Mammary epithelial cell (primary cell): ENCODE data around the gene CYP4F22.

ENCODE experiments used
- CTCF ChIP-seq, 2 donors: IDR thresholded peaks in 1 of 2; conservative IDR thresholded peaks in 1 of 2; 2 replicates each; pipeline ENCODE4 v1.5.1; 2011 to 2012; ENCODE audit warnings: inconsistent platforms in 2 of 2, low read length in 2 of 2, mild to moderate bottlenecking in 2 of 2, control low read depth in 1 of 2, low read depth in 1 of 2; ENCODE audit not compliant: insufficient read depth in 1 of 2; ENCODE audit errors: extremely low read depth in 1 of 2
- EZH2 ChIP-seq: IDR thresholded peaks from 2 replicates; pipeline ENCODE4 v1.6.1; 2012; ENCODE audit warnings: low read length, inconsistent platforms, borderline replicate concordance

- TF ChIP-seq CTCF (conservative IDR thresholded peaks at IDR 0.05 in 1 of 2, IDR thresholded peaks at IDR 0.05 in 1 of 2; ENCODE audit: extremely low read depth in 1 of 2, insufficient read depth in 1 of 2, low read depth in 1 of 2, low read length in 2 of 2) (no peak), EZH2 (no peak)
Observed at GRCh38 chr19:15550273-15550672, 41.9 kb downstream of the CYP4F22 start.
